Measurements from ENCODE around the gene STX8. TPM values are rescaled to one million over a fixed set of nuclear protein-coding genes. Genes with fewer than 3 reads are reported as not detected.

STX8 gene
- total and polyA plus RNA-seq, 4 donors = 14.7 to 39.5 (median 28.7) TPM

- TF ChIP-seq ZBTB33 (IDR thresholded peaks at IDR 0.05) (no peak), MAX (IDR thresholded peaks at IDR 0.05) (no peak)
These were observed 291.7 kb downstream of the STX8 start (continued) for GRCh38 chr17:9283909-9284308.

GRCh38 chr17:9279893-9280292, 295.7 kb downstream of the STX8 start:
- DNase-seq (ENCODE audit: low spot score) = no peak
- 95% methylated on average over 8 of the region's 8 CpGs for WGBS
- no peaks in the 10 kb centered on the region for H3K36me3 ChIP-seq (ENCODE audit: control insufficient read depth in 4 of 4, insufficient read depth in 3 of 4, low read depth in 1 of 4, low read length in 3 of 4)
- H3K9me3 ChIP-seq (ENCODE audit: control insufficient read depth in 4 of 4, low read length in 3 of 4) = no peaks in the 10 kb centered on the region
- no peak overlapping the region for H3K9ac ChIP-seq (ENCODE audit: low read depth in 1 of 2, low read length in 2 of 2)
- H3K4me3 ChIP-seq (ENCODE audit: low read depth in 1 of 3, low read length in 3 of 3) = no peak overlapping the region
- no peak for TF ChIP-seq SP1 (IDR thresholded peaks at IDR 0.05)
- no peak for TF ChIP-seq HNF4G (IDR thresholded peaks at IDR 0.05)
- no peak for TF ChIP-seq RAD21 (IDR thresholded peaks at IDR 0.05)
- no peak for TF ChIP-seq JUND (IDR thresholded peaks at IDR 0.05)
- TF ChIP-seq RXRA (IDR thresholded peaks at IDR 0.05) = no peak
- TF ChIP-seq EGR1 (IDR thresholded peaks at IDR 0.05; ENCODE audit: low read depth in 2 of 2) = no peak
- no peak for TF ChIP-seq HNF4A (conservative IDR thresholded peaks at IDR 0.05)
- TF ChIP-seq GABPA (IDR thresholded peaks at IDR 0.05 in 1 of 2, conservative IDR thresholded peaks at IDR 0.05 in 1 of 2) = no peak
- no peak for TF ChIP-seq TAF1 (conservative IDR thresholded peaks at IDR 0.05)
- H3K4me1 ChIP-seq (ENCODE audit: control insufficient read depth in 4 of 4, insufficient read depth in 4 of 4, low read length in 3 of 4) = no peaks in the 10 kb centered on the region
- H3K27ac ChIP-seq (ENCODE audit: low read depth in 1 of 2, low read length in 2 of 2) = no peak overlapping the region
- no peaks in the 10 kb centered on the region for H3K27me3 ChIP-seq (ENCODE audit: control insufficient read depth in 4 of 4, insufficient read depth in 4 of 4, low read length in 3 of 4)

GRCh38 chr17:9274973-9275372, 300.6 kb downstream of the STX8 start:
- H3K36me3 ChIP-seq (ENCODE audit: control insufficient read depth in 4 of 4, insufficient read depth in 3 of 4, low read depth in 1 of 4, low read length in 3 of 4) = no peaks in the 10 kb centered on the region
- DNase-seq (ENCODE audit: low spot score) = no peak
- H3K27ac ChIP-seq (ENCODE audit: low read depth in 1 of 2, low read length in 2 of 2) = no peak overlapping the region
- H3K4me3 ChIP-seq (ENCODE audit: low read depth in 1 of 3, low read length in 3 of 3) = no peak overlapping the region
- no peaks in the 10 kb centered on the region for H3K27me3 ChIP-seq (ENCODE audit: control insufficient read depth in 4 of 4, insufficient read depth in 4 of 4, low read length in 3 of 4)
- no peaks in the 10 kb centered on the region for H3K9me3 ChIP-seq (ENCODE audit: control insufficient read depth in 4 of 4, low read length in 3 of 4)
- WGBS = 94% methylated on average over 9 of the region's 9 CpGs
- no peak overlapping the region for H3K9ac ChIP-seq (ENCODE audit: low read depth in 1 of 2, low read length in 2 of 2)
- no peak for TF ChIP-seq TAF1 (conservative IDR thresholded peaks at IDR 0.05)
- TF ChIP-seq JUND (IDR thresholded peaks at IDR 0.05) = no peak
- no peak for TF ChIP-seq GABPA (IDR thresholded peaks at IDR 0.05 in 1 of 2, conservative IDR thresholded peaks at IDR 0.05 in 1 of 2)
- TF ChIP-seq ZBTB33 (IDR thresholded peaks at IDR 0.05) = no peak
- no peak for TF ChIP-seq HNF4G (IDR thresholded peaks at IDR 0.05)
- no peak for TF ChIP-seq CTCF (IDR thresholded peaks at IDR 0.05; ENCODE audit: low read depth, low read length, missing input control)
- H3K4me1 ChIP-seq (ENCODE audit: control insufficient read depth in 4 of 4, insufficient read depth in 4 of 4, low read length in 3 of 4) = no peaks in the 10 kb centered on the region

All from liver (tissue), 9 donors.